Esophagus (tissue), 2 donors: ENCODE results near the gene ANAPC7. TPM values are rescaled to one million over a fixed set of nuclear protein-coding genes. Genes with fewer than 3 reads are reported as not detected.
A peak's percentile ranks its signal among the peaks of the same experiment; 100 is the strongest.
"Not testable (repeated sequence)": the region's sequence is repeated elsewhere in the genome, so short reads cannot be mapped to it uniquely, and the experiment has no call there.

Source experiments
- H3K27ac ChIP-seq, 2 donors: one replicate each; pipeline ENCODE4 v1.5.1; 2013; ENCODE audit warnings: low read depth in 2 of 2, mild to moderate bottlenecking in 2 of 2, inconsistent platforms in 1 of 2, low read length in 1 of 2, moderate library complexity in 1 of 2
- H3K27me3 ChIP-seq, 2 donors: one replicate each; pipeline ENCODE4 v1.6.1; 2013; ENCODE audit warnings: low read length in 2 of 2, control low read depth in 1 of 2, mild to moderate bottlenecking in 1 of 2; ENCODE audit not compliant: insufficient read depth in 2 of 2, control insufficient read depth in 1 of 2
- H3K36me3 ChIP-seq, 2 donors: one replicate each; pipeline ENCODE4 v1.6.1; 2013; ENCODE audit warnings: low read length in 1 of 2; ENCODE audit not compliant: control insufficient read depth in 2 of 2, insufficient read depth in 2 of 2
- H3K4me1 ChIP-seq, 2 donors: one replicate each; pipeline ENCODE4 v1.6.1; 2013; ENCODE audit warnings: low read length in 1 of 2; ENCODE audit not compliant: control insufficient read depth in 2 of 2, insufficient read depth in 2 of 2
- H3K4me3 ChIP-seq, 2 donors: one replicate each; pipeline ENCODE4 v1.5.1; 2013; ENCODE audit warnings: low read length in 2 of 2, mild to moderate bottlenecking in 2 of 2, low read depth in 1 of 2, moderate library complexity in 1 of 2
- H3K9me3 ChIP-seq, 2 donors: one replicate each; pipeline ENCODE4 v1.6.1; 2013; ENCODE audit warnings: mild to moderate bottlenecking in 2 of 2, low read depth in 1 of 2, low read length in 1 of 2, moderate library complexity in 1 of 2; ENCODE audit not compliant: control insufficient read depth in 2 of 2, insufficient read depth in 1 of 2
- WGBS, 2 donors: extraction: QIAGEN DNeasy Blood & Tissue Kit; methylation state at CpG; one replicate each; pipeline ENCODE4 v1.1.7; 2013; 5-methylcytosine and 5-hydroxymethylcytosine counted together
- polyA plus RNA-seq, 2 donors: library from polyadenylated mRNA; stranded (reverse); fragments of 200-250 nt; gene quantifications; one replicate each; pipeline ENCODE4 v1.2.3, GENCODE V29; 2013
- donor health status: healthy with polysubstance abuse.
- donor health status: Bipolar disorder and iron deficiency.

Gene ANAPC7, protein sequence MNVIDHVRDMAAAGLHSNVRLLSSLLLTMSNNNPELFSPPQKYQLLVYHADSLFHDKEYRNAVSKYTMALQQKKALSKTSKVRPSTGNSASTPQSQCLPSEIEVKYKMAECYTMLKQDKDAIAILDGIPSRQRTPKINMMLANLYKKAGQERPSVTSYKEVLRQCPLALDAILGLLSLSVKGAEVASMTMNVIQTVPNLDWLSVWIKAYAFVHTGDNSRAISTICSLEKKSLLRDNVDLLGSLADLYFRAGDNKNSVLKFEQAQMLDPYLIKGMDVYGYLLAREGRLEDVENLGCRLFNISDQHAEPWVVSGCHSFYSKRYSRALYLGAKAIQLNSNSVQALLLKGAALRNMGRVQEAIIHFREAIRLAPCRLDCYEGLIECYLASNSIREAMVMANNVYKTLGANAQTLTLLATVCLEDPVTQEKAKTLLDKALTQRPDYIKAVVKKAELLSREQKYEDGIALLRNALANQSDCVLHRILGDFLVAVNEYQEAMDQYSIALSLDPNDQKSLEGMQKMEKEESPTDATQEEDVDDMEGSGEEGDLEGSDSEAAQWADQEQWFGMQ
- polyA plus RNA-seq, result 10 to 100 TPM; 49.6 to 75.8 TPM

- Histone ChIP-seq H3K36me3 (peaks cover 2 to 5% of the 10 kb centered on the region in 2 donors), H3K27me3 (no peaks in the 10 kb centered on the region), H3K9me3 (no peaks in the 10 kb centered on the region), H3K4me3 (peak within 1 kb of the TSS; percentile 83 to 91), H3K4me1 (peaks cover 0 to 6% of the 10 kb centered on the region in 2 donors), H3K27ac (peak within 1 kb of the TSS; percentile 73 to 89)
- WGBS, 2 donors, result 0% methylated on average over 62 of the region's 62 CpGs
These were observed at the start of gene ANAPC7 for GRCh38 chr12:110403146-110403975. ANAPC7 (minus strand) TSS chr12:110403708; CDS start chr12:110403627, 81 bp downstream.

GRCh38 chr12:110451263-110451662 lies 47.8 kb upstream of the ANAPC7 start:
- WGBS, 2 donors, result 55 to 71% methylated on average over 1 of the region's 1 CpG
- H3K4me1 ChIP-seq, result no peaks in the 10 kb centered on the region
- H3K27ac ChIP-seq, result no peak overlapping the region
- H3K27me3 ChIP-seq, result no peaks in the 10 kb centered on the region
- H3K4me3 ChIP-seq, result no peak overlapping the region
- peaks cover 0 to 4% of the 10 kb centered on the region in 2 donors for H3K36me3 ChIP-seq
- no peaks in the 10 kb centered on the region for H3K9me3 ChIP-seq

- no peaks in the 10 kb centered on the region for H3K27me3 ChIP-seq
- H3K9me3 ChIP-seq, result no peaks in the 10 kb centered on the region
- peaks cover 2 to 4% of the 10 kb centered on the region in 2 donors for H3K36me3 ChIP-seq
- H3K4me1 ChIP-seq, result no peaks in the 10 kb centered on the region
- H3K27ac ChIP-seq, result peak within 1 kb of the TSS; percentile 93 to 97
- WGBS, 2 donors, result 1% methylated on average over 51 of the region's 51 CpGs
- peak within 1 kb of the TSS; percentile 72 to 98 for H3K4me3 ChIP-seq
These were observed 46.4 kb upstream of the ANAPC7 start, which contains the start of gene ARPC3 for GRCh38 chr12:110449799-110450497. ARPC3 (minus strand) TSS chr12:110450337; CDS start chr12:110450260, 77 bp downstream.

GRCh38 chr12:110444455-110444854 lies 40.9 kb upstream of the ANAPC7 start:
- H3K9me3 ChIP-seq, result no peaks in the 10 kb centered on the region
- H3K36me3 ChIP-seq, result peaks cover 0 to 9% of the 10 kb centered on the region in 2 donors
- WGBS, 2 donors, result 75 to 90% methylated on average over 3 of the region's 3 CpGs
- H3K4me3 ChIP-seq, result no peak overlapping the region
- no peaks in the 10 kb centered on the region for H3K4me1 ChIP-seq
- no peaks in the 10 kb centered on the region for H3K27me3 ChIP-seq
- H3K27ac ChIP-seq, result no peak overlapping the region

DNA sequence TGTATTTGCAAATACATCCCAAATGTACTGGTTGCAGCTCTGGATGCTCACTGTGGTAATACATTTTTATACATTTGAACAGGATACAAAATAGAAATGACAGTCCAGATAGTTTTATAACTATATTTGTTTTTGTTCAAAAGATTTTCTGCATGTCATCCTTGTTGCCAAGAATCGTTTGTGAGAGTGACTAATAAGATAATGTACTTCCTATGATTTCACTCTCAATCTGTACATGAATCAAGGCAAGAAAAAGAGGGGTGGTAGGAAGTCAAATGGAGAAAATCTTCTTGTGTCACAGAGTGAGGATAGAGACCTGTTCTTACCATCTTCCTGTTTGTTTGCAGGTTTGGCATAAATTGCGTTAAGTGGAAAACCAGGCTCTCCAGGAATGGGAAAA lies 32.7 kb upstream of the ANAPC7 start:
- no peak overlapping the region for H3K27ac ChIP-seq
- no peak overlapping the region for H3K4me3 ChIP-seq
- no peaks in the 10 kb centered on the region for H3K9me3 ChIP-seq
- 48 to 50% methylated on average over 2 of the region's 2 CpGs for WGBS, 2 donors
- peaks cover 0 to 10% of the 10 kb centered on the region in 2 donors for H3K36me3 ChIP-seq
- no peaks in the 10 kb centered on the region for H3K27me3 ChIP-seq
- no peaks in the 10 kb centered on the region for H3K4me1 ChIP-seq

- Histone ChIP-seq H3K27ac (peak overlapping the region in 1 of 2 donors; percentile 29), H3K4me3 (peak overlapping the region in 1 of 2 donors; percentile 57)
- WGBS, 2 donors, result 82 to 83% methylated on average over 12 of the region's 12 CpGs
These were observed 28.6 kb upstream of the ANAPC7 start for GRCh38 chr12:110431957-110432587.

DNA sequence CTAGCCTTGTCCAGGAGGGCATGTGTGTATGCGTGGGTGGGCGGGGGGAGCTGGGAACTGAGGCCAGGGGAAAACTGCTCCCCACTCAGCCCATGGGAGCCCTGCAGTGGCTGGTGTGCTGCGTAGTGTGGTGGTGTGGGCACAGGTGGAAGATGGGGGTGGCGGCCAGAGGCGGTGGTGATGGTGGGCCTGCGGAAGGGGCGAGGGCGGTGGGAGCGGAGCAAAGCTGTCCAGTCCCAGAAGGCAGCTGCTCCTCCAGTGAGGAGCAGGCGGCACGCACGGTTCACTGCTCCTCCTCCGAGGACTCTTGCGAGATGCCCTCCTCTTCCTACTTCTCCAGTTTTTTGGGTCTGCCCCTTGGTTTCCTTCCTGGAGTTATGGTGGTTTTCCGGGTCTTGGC lies 26.2 kb upstream of the ANAPC7 start:
- not testable (repeated sequence) for H3K4me3 ChIP-seq, H3K4me1 ChIP-seq
- 88 to 90% methylated on average over 9 to 15 of the region's 15 CpGs for WGBS, 2 donors

More at GRCh38 chr12:110431957-110432587, 28.6 kb upstream of the ANAPC7 start:
- no peaks in the 10 kb centered on the region for H3K4me1 ChIP-seq
- H3K27me3 ChIP-seq, result no peaks in the 10 kb centered on the region
- H3K36me3 ChIP-seq, result peaks cover 0 to 3% of the 10 kb centered on the region in 2 donors
- no peaks in the 10 kb centered on the region for H3K9me3 ChIP-seq

DNA sequence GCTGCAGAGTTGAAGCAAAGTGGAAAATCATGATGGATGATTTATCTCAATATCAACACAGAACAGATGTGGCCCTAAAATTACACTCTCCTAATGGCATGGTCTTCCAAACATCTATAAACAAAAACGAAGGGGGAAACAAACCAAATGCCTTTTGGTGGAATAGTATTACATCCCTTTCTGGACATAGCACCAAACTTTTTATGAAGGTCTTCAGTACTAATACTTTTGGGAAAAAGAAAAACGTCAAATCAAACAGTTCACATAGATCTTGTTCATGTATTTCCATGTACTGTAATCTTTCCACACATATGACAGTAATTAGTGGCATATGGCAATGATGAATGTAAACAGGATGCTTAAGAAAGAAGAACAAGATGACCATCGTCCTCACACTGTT lies 22.9 kb upstream of the ANAPC7 start:
- 43 to 49% methylated on average over 3 of the region's 3 CpGs for WGBS, 2 donors
- no peak overlapping the region for H3K4me3 ChIP-seq
- H3K4me1 ChIP-seq, result no peaks in the 10 kb centered on the region
- H3K9me3 ChIP-seq, result no peaks in the 10 kb centered on the region
- H3K36me3 ChIP-seq, result no peaks in the 10 kb centered on the region
- no peak overlapping the region for H3K27ac ChIP-seq
- no peaks in the 10 kb centered on the region for H3K27me3 ChIP-seq

More for the DNA sequence above, 26.2 kb upstream of the ANAPC7 start:
- H3K27ac ChIP-seq, H3K9me3 ChIP-seq, H3K27me3 ChIP-seq, H3K36me3 ChIP-seq: not testable (repeated sequence)
